ENCODE results near the gene PCCA. TPM values are rescaled to one million over a fixed set of nuclear protein-coding genes. Genes with fewer than 3 reads are reported as not detected.

PCCA gene
- total and polyA plus RNA-seq, 4 donors = 30.1 to 160 (median 76.3) TPM

GRCh38 chr13:100517728-100518127, 428.8 kb downstream of the PCCA start:
- peak overlapping the region; percentile 63 to 81 for H3K27ac ChIP-seq (ENCODE audit: low read depth in 1 of 2, low read length in 2 of 2)
- TF ChIP-seq TAF1 (conservative IDR thresholded peaks at IDR 0.05) = no peak
- no peak for TF ChIP-seq ZBTB33 (IDR thresholded peaks at IDR 0.05)
- no peak for TF ChIP-seq RAD21 (IDR thresholded peaks at IDR 0.05)
- TF ChIP-seq REST (IDR thresholded peaks at IDR 0.05) = no peak
- TF ChIP-seq GABPA (IDR thresholded peaks at IDR 0.05 in 1 of 2, conservative IDR thresholded peaks at IDR 0.05 in 1 of 2) = no peak
- TF ChIP-seq EGR1 (IDR thresholded peaks at IDR 0.05; ENCODE audit: low read depth in 2 of 2) = no peak
- no peak for TF ChIP-seq FOXA1 (IDR thresholded peaks at IDR 0.05)
- no peak for TF ChIP-seq MAX (IDR thresholded peaks at IDR 0.05)
- no peak for TF ChIP-seq FOXA2 (IDR thresholded peaks at IDR 0.05)
- no peak for TF ChIP-seq RXRA (IDR thresholded peaks at IDR 0.05)
- TF ChIP-seq YY1 (IDR thresholded peaks at IDR 0.05) = no peak
- H3K9me3 ChIP-seq (ENCODE audit: control insufficient read depth in 4 of 4, low read length in 3 of 4) = no peaks in the 10 kb centered on the region
- DNase-seq (ENCODE audit: low spot score) = no peak
- 71% methylated on average over 13 of the region's 13 CpGs for WGBS
- H3K27me3 ChIP-seq (ENCODE audit: control insufficient read depth in 4 of 4, insufficient read depth in 4 of 4, low read length in 3 of 4) = no peaks in the 10 kb centered on the region
- H3K4me3 ChIP-seq (ENCODE audit: low read depth in 1 of 3, low read length in 3 of 3) = no peak overlapping the region
- H3K4me1 ChIP-seq (ENCODE audit: control insufficient read depth in 4 of 4, insufficient read depth in 4 of 4, low read length in 3 of 4) = peaks cover 4 to 49% (median 29%) of the 10 kb centered on the region in 4 donors
- H3K36me3 ChIP-seq (ENCODE audit: control insufficient read depth in 4 of 4, insufficient read depth in 3 of 4, low read depth in 1 of 4, low read length in 3 of 4) = peaks cover 0 to 3% (median under 1%) of the 10 kb centered on the region in 4 donors
- H3K9ac ChIP-seq (ENCODE audit: low read depth in 1 of 2, low read length in 2 of 2) = peak overlapping the region in 1 of 2 donors; percentile 3

- Histone ChIP-seq H3K36me3 (ENCODE audit: control insufficient read depth in 4 of 4, insufficient read depth in 3 of 4, low read depth in 1 of 4, low read length in 3 of 4) (peaks cover 0 to 3% (median under 1%) of the 10 kb centered on the region in 4 donors), H3K27ac (ENCODE audit: low read depth in 1 of 2, low read length in 2 of 2) (peak overlapping the region; percentile 63 to 81), H3K9me3 (ENCODE audit: control insufficient read depth in 4 of 4, low read length in 3 of 4) (no peaks in the 10 kb centered on the region), H3K4me1 (ENCODE audit: control insufficient read depth in 4 of 4, insufficient read depth in 4 of 4, low read length in 3 of 4) (peaks cover 4 to 56% (median 37%) of the 10 kb centered on the region in 4 donors), H3K4me3 (ENCODE audit: low read depth in 1 of 3, low read length in 3 of 3) (no peak overlapping the region), H3K27me3 (ENCODE audit: control insufficient read depth in 4 of 4, insufficient read depth in 4 of 4, low read length in 3 of 4) (no peaks in the 10 kb centered on the region), H3K9ac (ENCODE audit: low read depth in 1 of 2, low read length in 2 of 2) (peak overlapping the region in 1 of 2 donors; percentile 45)
- 50% methylated on average over 8 of the region's 8 CpGs for WGBS
- TF ChIP-seq GABPA (IDR thresholded peaks at IDR 0.05 in 1 of 2, conservative IDR thresholded peaks at IDR 0.05 in 1 of 2) (no peak), ZBTB33 (IDR thresholded peaks at IDR 0.05) (peak; percentile 30), CTCF (IDR thresholded peaks at IDR 0.05; ENCODE audit: low read depth, low read length, missing input control) (no peak), FOXA1 (IDR thresholded peaks at IDR 0.05) (no peak), ATF3 (IDR thresholded peaks at IDR 0.05) (no peak), NR2F2 (IDR thresholded peaks at IDR 0.05) (no peak), RXRA (IDR thresholded peaks at IDR 0.05) (peak in 1 of 2 donors; percentile 42), TAF1 (conservative IDR thresholded peaks at IDR 0.05) (no peak), JUND (IDR thresholded peaks at IDR 0.05) (peak in 1 of 2 donors; percentile 5), EGR1 (IDR thresholded peaks at IDR 0.05; ENCODE audit: low read depth in 2 of 2) (no peak), YY1 (IDR thresholded peaks at IDR 0.05) (no peak), HNF4A (conservative IDR thresholded peaks at IDR 0.05) (peak in 1 of 2 donors; percentile 29), RAD21 (IDR thresholded peaks at IDR 0.05) (no peak)
- no peak for DNase-seq (ENCODE audit: low spot score)
Measured at GRCh38 chr13:100518394-100519062, 429.6 kb downstream of the PCCA start.

Data from liver (tissue), 9 donors.